GM12878 (cell line): ENCODE measurements around the gene MTA3. TPM values are rescaled to one million over a fixed set of nuclear protein-coding genes. Genes with fewer than 3 reads are reported as not detected.

ENCODE experiments used
- ATAC-seq: fragments of 200-7000 bp; cut with Tn5 transposase; 3 replicates; pipeline ENCODE4 v1.9.1; 2020; ENCODE audit warnings: mild to moderate bottlenecking, moderate library complexity
- BruUV-seq: library from RNA; stranded (reverse); fragments of 400-500 nt; replicated peaks from 2 replicates; lab custom pipeline; 2021; lab: Mats Ljungman, UMichigan
- CTCF ChIA-PET: fragments of 300-600 bp; sonication (Branson Sonifier 250); formaldehyde crosslinking; extraction: SDS; loops from one replicate; lab custom pipeline; 2021; ENCODE audit warnings: inconsistent platforms; lab: Yijun Ruan, JAX
- POLR2A ChIA-PET: fragments of 350-600 bp; formaldehyde crosslinking; extraction: SDS; loops from one replicate; lab custom pipeline; 2021; ENCODE audit warnings: inconsistent platforms; lab: Charles Lee
- RAD21 ChIA-PET: fragments of 300-600 bp; sonication (Branson Sonifier 250); formaldehyde crosslinking; loops from one replicate; lab custom pipeline; 2023; ENCODE audit warnings: antibody characterized with exemption; ENCODE audit not compliant: unreplicated experiment; lab: Charles Lee
- SMC1A ChIA-PET: fragments of 300-600 bp; sonication (Branson Sonifier 250); formaldehyde crosslinking; loops from one replicate; lab custom pipeline; 2023; ENCODE audit not compliant: unreplicated experiment, uncharacterized antibody; lab: Charles Lee
- DNase-seq: peaks from one replicate; pipeline ENCODE4 v3.0.0-alpha.2; 2011; ENCODE audit warnings: low read depth, low spot score
- FAIRE-seq: peaks from 3 replicates; lab custom pipeline; 2011; peaks lifted over from hg19 to GRCh38; lab: Jason Lieb, UNC
- H2AFZ ChIP-seq: 2 replicates; pipeline ENCODE4 v1.6.0; 2011; ENCODE audit warnings: low read depth, low read length, control low read depth; ENCODE audit not compliant: control insufficient read depth
- H3K27ac ChIP-seq: 2 replicates; pipeline ENCODE4 v1.5.1; 2011; ENCODE audit warnings: control low read depth; ENCODE audit not compliant: control insufficient read depth, insufficient read depth
- H3K27me3 ChIP-seq, 2 experiments: replicated peaks in 1 of 2; 2 replicates each; pipeline versions ENCODE4 v1.6.0 to v1.6.1; 2011; ENCODE audit warnings: low read length in 1 of 2; ENCODE audit not compliant: control insufficient read depth in 2 of 2, insufficient read depth in 2 of 2
- H3K36me3 ChIP-seq, 2 experiments: 2 replicates each; pipeline ENCODE4 v1.5.1; 2011; ENCODE audit warnings: low read length in 1 of 2; ENCODE audit not compliant: control insufficient read depth in 2 of 2, insufficient read depth in 2 of 2
- H3K4me1 ChIP-seq: 2 replicates; pipeline ENCODE4 v1.6.1; 2011; ENCODE audit warnings: mild to moderate bottlenecking, low read length, moderate library complexity, mixed read lengths; ENCODE audit not compliant: control insufficient read depth, insufficient read depth
- H3K4me2 ChIP-seq: 2 replicates; pipeline ENCODE4 v1.6.0; 2011; ENCODE audit warnings: control low read depth; ENCODE audit not compliant: control insufficient read depth, insufficient read depth
- H3K4me3 ChIP-seq: fragments of 200-600 bp; sonication (generic); 2 replicates; pipeline ENCODE4 v1.5.1; 2016
- H3K79me2 ChIP-seq: 2 replicates; pipeline ENCODE4 v1.6.0; 2011; ENCODE audit warnings: low read length; ENCODE audit not compliant: control insufficient read depth, insufficient read depth
- H3K9ac ChIP-seq: 2 replicates; pipeline ENCODE4 v1.8.0; 2011; ENCODE audit warnings: low read length, control low read depth, mixed read lengths; ENCODE audit not compliant: control insufficient read depth, insufficient read depth
- H3K9me3 ChIP-seq: replicated peaks from 3 replicates; pipeline ENCODE4 v1.5.1; 2011; ENCODE audit warnings: mild to moderate bottlenecking, low read length; ENCODE audit not compliant: control insufficient read depth, insufficient read depth
- H4K20me1 ChIP-seq: 2 replicates; pipeline ENCODE4 v1.6.0; 2011; ENCODE audit not compliant: control insufficient read depth, insufficient read depth
- EED ChIP-seq: sonication (generic); IDR thresholded peaks from 2 replicates; pipeline ENCODE4 v1.6.1; 2016; ENCODE audit warnings: antibody characterized with exemption, low read depth
- HDAC6 ChIP-seq: fragments of 200-600 bp; sonication (generic); IDR thresholded peaks from one replicate; pipeline ENCODE4 v1.8.0; 2017; ENCODE audit warnings: antibody characterized with exemption; ENCODE audit not compliant: unreplicated experiment
- IKZF1 ChIP-seq: fragments of 450-650 bp; conservative IDR thresholded peaks from 2 replicates; pipeline ENCODE4 v1.6.1; 2017; ENCODE audit warnings: antibody characterized with exemption, mild to moderate bottlenecking
- MAX ChIP-seq: IDR thresholded peaks from 2 replicates; pipeline ENCODE4 v1.6.1; 2012; ENCODE audit warnings: low read depth, low read length, improper control_type of control experiment
- MEF2B ChIP-seq: fragments of 450-650 bp; IDR thresholded peaks from 2 replicates; pipeline ENCODE4 v1.6.1; 2018; ENCODE audit warnings: mild to moderate bottlenecking, moderate library complexity; ENCODE audit not compliant: partially characterized antibody, poor library complexity, severe bottlenecking
- MTA2 ChIP-seq: fragments of 450-650 bp; IDR thresholded peaks from 2 replicates; pipeline ENCODE4 v1.6.1; 2016; ENCODE audit warnings: low read depth, mild to moderate bottlenecking, moderate library complexity
- NFYA ChIP-seq: IDR thresholded peaks from 2 replicates; pipeline ENCODE4 v1.6.1; 2011; ENCODE audit warnings: low read depth, mild to moderate bottlenecking, low read length, improper control_type of control experiment, borderline replicate concordance
- NFYB ChIP-seq: IDR thresholded peaks from 2 replicates; pipeline ENCODE4 v1.6.1; 2011; ENCODE audit warnings: low read depth, mild to moderate bottlenecking, low read length, improper control_type of control experiment, moderate library complexity; ENCODE audit not compliant: insufficient read depth
- NR2C1 ChIP-seq: fragments of 450-650 bp; IDR thresholded peaks from 2 replicates; pipeline ENCODE4 v1.6.1; 2017; ENCODE audit warnings: antibody characterized with exemption, mild to moderate bottlenecking, moderate library complexity
- NR2C2 ChIP-seq: IDR thresholded peaks from 2 replicates; pipeline ENCODE4 v1.6.1; 2011; ENCODE audit warnings: borderline replicate concordance, low read depth; ENCODE audit not compliant: control insufficient read depth, insufficient read length
- PAX5 ChIP-seq: IDR thresholded peaks from 2 replicates; pipeline ENCODE4 v1.6.1; 2011; ENCODE audit warnings: low read depth, low read length, borderline replicate concordance
- POLR2A ChIP-seq: IDR thresholded peaks from 2 replicates; pipeline ENCODE4 v1.6.1; 2011; ENCODE audit warnings: low read depth, mild to moderate bottlenecking, low read length
- RCOR1 ChIP-seq: conservative IDR thresholded peaks from 2 replicates; pipeline ENCODE4 v1.6.1; 2012; ENCODE audit warnings: low read depth, low read length, improper control_type of control experiment
- SMARCA5 ChIP-seq: fragments of 450-650 bp; IDR thresholded peaks from 2 replicates; pipeline ENCODE4 v1.6.1; 2017; ENCODE audit warnings: mild to moderate bottlenecking
- SRF ChIP-seq, 2 experiments: IDR thresholded peaks; 2 replicates each; pipeline ENCODE4 v1.6.1; 2011; ENCODE audit warnings: low read depth in 2 of 2, low read length in 2 of 2, mild to moderate bottlenecking in 1 of 2, moderate library complexity in 1 of 2
- STAT1 ChIP-seq: fragments of 450-650 bp; conservative IDR thresholded peaks from 2 replicates; pipeline ENCODE4 v1.6.1; 2014; ENCODE audit warnings: antibody characterized with exemption, mild to moderate bottlenecking
- WRNIP1 ChIP-seq: IDR thresholded peaks from 2 replicates; pipeline ENCODE4 v1.6.1; 2011; ENCODE audit warnings: low read depth, low read length, improper control_type of control experiment, borderline replicate concordance
- YY1 ChIP-seq: IDR thresholded peaks from 2 replicates; pipeline ENCODE4 v1.6.1; 2011; ENCODE audit warnings: low read depth, mild to moderate bottlenecking, low read length
- ZNF207 ChIP-seq: fragments of 450-650 bp; IDR thresholded peaks from 2 replicates; pipeline ENCODE4 v1.6.1; 2014; ENCODE audit warnings: antibody characterized with exemption, mild to moderate bottlenecking, borderline replicate concordance
- WGBS: methylation state at CpG from one replicate; pipeline ENCODE4 v1.1.6; 2016; ENCODE audit warnings: low lambda C conversion rate; ENCODE audit not compliant: insufficient replicate concordance, insufficient coverage; ENCODE audit errors: missing lambda C conversion rate; 5-methylcytosine and 5-hydroxymethylcytosine counted together
- in situ Hi-C: fragments of 300-500 bp; cut with MboI; formaldehyde crosslinking; loops from 9 replicates; pipeline ENCODE4 v1.14.3; 2018; ENCODE audit warnings: mixed read lengths
- intact Hi-C: fragments of 100-400 bp; cut with micrococcal nuclease; formaldehyde crosslinking; loops from one replicate; pipeline ENCODE4 v1.14.2; 2022; ENCODE audit not compliant: unreplicated experiment
- polyA plus RNA-seq, 11 experiments: library from polyadenylated mRNA; depleted of rRNA in 4 of 11; unstranded in 6 of 11; stranded (reverse) in 5 of 11; fragments of >200 nt; fragmentation: Nextera tagmentation in 4 of 11; fragmentation: Illumina TruSeq in 1 of 11; extraction: Ambion mirVana in 4 of 11; extraction: Trizol in 1 of 11; gene quantifications; 1 replicate in 1 of 11; 2 replicates in 10 of 11; pipeline versions ENCODE4 v1.2.1 to v1.2.3, GENCODE V29; 2011 to 2016; ENCODE audit warnings: inconsistent platforms in 2 of 11, missing spikeins in 2 of 11, low read depth in 1 of 11
- total RNA-seq, 4 experiments: library from RNA; depleted of rRNA in 3 of 4; stranded (reverse); fragments of >200 nt in 3 of 4; fragmentation: Illumina TruSeq in 1 of 4; extraction: Trizol in 1 of 4; gene quantifications; 2 replicates each; pipeline versions ENCODE4 v1.2.1 to v1.2.3, GENCODE V29; 2013 to 2021
- TF ChIP-seq, protein P1 (sequence below): IDR thresholded peaks from 2 replicates; pipeline ENCODE4 v1.6.1; 2012; ENCODE audit warnings: low read length, inconsistent platforms

The MTA3 gene
- total and polyA plus RNA-seq, 10 of the 15 experiments (the other 5 are each of a cell fraction or from before 2014, with no cell fraction given), result 17.6 to 45.5 (median 26.5) TPM

DNA sequence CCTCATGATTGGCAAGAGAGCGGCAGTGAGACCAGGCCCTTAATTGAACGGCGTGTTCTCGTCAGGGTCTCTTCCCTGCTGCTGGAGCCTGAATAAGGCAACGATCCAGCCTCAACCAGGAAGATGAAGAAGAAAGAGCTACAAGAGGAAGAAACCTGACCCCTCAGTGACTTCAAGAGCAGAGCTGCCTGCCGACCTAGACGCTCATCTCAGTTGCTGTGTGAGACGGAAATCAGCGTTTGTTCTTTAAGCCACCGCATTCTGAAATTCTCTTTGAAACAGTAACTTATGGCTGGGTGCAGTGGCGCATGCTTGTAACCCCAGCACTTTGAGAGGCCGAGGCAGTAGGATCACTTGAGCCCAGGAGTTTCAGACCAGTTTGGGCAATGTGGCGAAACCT is 45.1 kb upstream of the MTA3 start:
- H3K27ac ChIP-seq, result no peak overlapping the region
- 78% methylated on average over 13 of the region's 13 CpGs for WGBS

GRCh38 chr2:42532397-42532796 is 36.0 kb upstream of the MTA3 start:
- no peak overlapping the region for H3K9ac ChIP-seq
- H3K27me3 ChIP-seq, result no peaks in the 10 kb centered on the region
- no peaks in the 10 kb centered on the region for H3K79me2 ChIP-seq
- H4K20me1 ChIP-seq, result no peaks in the 10 kb centered on the region
- H3K4me1 ChIP-seq, result no peaks in the 10 kb centered on the region
- SMC1A ChIA-PET, result no interaction called here
- H3K27ac ChIP-seq, result no peak overlapping the region
- no peak overlapping the region for H2AFZ ChIP-seq
- H3K9me3 ChIP-seq, result no peaks in the 10 kb centered on the region
- POLR2A ChIA-PET, result no interaction called here
- no TSS peak for BruUV-seq
- RAD21 ChIA-PET, result no interaction called here
- WGBS, result 86% methylated on average over 4 of the region's 4 CpGs
- DNase-seq (no peak), ATAC-seq (no peak), FAIRE-seq (no peak)
- H3K36me3 ChIP-seq, result no peaks in the 10 kb centered on the region
- intact Hi-C loops (no loop called here), in situ Hi-C loops (no loop called here)
- no peak overlapping the region for H3K4me3 ChIP-seq
- no peak overlapping the region for H3K4me2 ChIP-seq
- TF ChIP-seq HDAC6 (no peak), NR2C2 (no peak), ZNF207 (no peak), YY1 (no peak)
- TF ChIP-seq, protein P1, sequence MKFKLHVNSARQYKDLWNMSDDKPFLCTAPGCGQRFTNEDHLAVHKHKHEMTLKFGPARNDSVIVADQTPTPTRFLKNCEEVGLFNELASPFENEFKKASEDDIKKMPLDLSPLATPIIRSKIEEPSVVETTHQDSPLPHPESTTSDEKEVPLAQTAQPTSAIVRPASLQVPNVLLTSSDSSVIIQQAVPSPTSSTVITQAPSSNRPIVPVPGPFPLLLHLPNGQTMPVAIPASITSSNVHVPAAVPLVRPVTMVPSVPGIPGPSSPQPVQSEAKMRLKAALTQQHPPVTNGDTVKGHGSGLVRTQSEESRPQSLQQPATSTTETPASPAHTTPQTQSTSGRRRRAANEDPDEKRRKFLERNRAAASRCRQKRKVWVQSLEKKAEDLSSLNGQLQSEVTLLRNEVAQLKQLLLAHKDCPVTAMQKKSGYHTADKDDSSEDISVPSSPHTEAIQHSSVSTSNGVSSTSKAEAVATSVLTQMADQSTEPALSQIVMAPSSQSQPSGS, result no peak
- CTCF ChIA-PET, result no interaction called here

More for the DNA sequence above, 45.1 kb upstream of the MTA3 start:
- H3K4me3 ChIP-seq, result no peak overlapping the region
- POLR2A ChIA-PET, result no interaction called here
- no peak for TF ChIP-seq IKZF1
- TF ChIP-seq SMARCA5, result no peak
- TF ChIP-seq STAT1, result no peak
- TF ChIP-seq PAX5, result no peak
- TF ChIP-seq SRF (IDR thresholded peaks at IDR 0.05; ENCODE audit: low read depth in 2 of 2, low read length in 2 of 2), result no peak
- TF ChIP-seq WRNIP1, result no peak
- no peak for TF ChIP-seq POLR2A
- TF ChIP-seq RCOR1, result no peak
- no peak for TF ChIP-seq MAX
- TF ChIP-seq NFYA, result no peak
- TF ChIP-seq NR2C1, result no peak
- TF ChIP-seq MEF2B, result no peak
- no peak for TF ChIP-seq MTA2
- TF ChIP-seq NFYB, result no peak
- TF ChIP-seq EED, result no peak
- no peaks in the 10 kb centered on the region; the same call in 2 of the 3 replicates for H3K9me3 ChIP-seq
- in situ Hi-C loops (no loop called here), intact Hi-C loops (no loop called here)
- no peaks in the 10 kb centered on the region for H3K4me1 ChIP-seq
- BruUV-seq, result no TSS peak
- no peaks in the 10 kb centered on the region for H4K20me1 ChIP-seq
- RAD21 ChIA-PET, result no interaction called here
- SMC1A ChIA-PET, result no interaction called here
- CTCF ChIA-PET, result interaction anchor here (0.7 kb wide), 1 partner anchor 33 kb away, joined by 5 read pairs; no protein-coding TSS in a partner anchor
- ATAC-seq, result no peak
- H3K36me3 ChIP-seq, result no peaks in the 10 kb centered on the region
- H2AFZ ChIP-seq, result no peak overlapping the region
- no peak for DNase-seq
- no peak for FAIRE-seq
- no peak overlapping the region for H3K9ac ChIP-seq
- no peaks in the 10 kb centered on the region for H3K79me2 ChIP-seq
- no peak overlapping the region for H3K4me2 ChIP-seq
- no peaks in the 10 kb centered on the region for H3K27me3 ChIP-seq
